Right ventricle myocardium superior (tissue), 1 donor: Measurements from ENCODE around the gene EEF1A2. TPM values are rescaled to one million over a fixed set of nuclear protein-coding genes. Genes with fewer than 3 reads are reported as not detected.

Source experiments
- ATAC-seq: fragments of 200-7000 bp; cut with Tn5 transposase; one replicate; pipeline ENCODE4 v1.9.1; 2020; ENCODE audit warnings: mild to moderate bottlenecking; ENCODE audit not compliant: poor library complexity
- DNase-seq: peaks from one replicate; pipeline ENCODE4 v3.0.0-alpha.2; 2020
- intact Hi-C: fragments of 100-400 bp; cut with DNase I; formaldehyde crosslinking; loops from one replicate; pipeline ENCODE4 v1.11.2; 2022
- total RNA-seq: library from RNA; stranded (reverse); fragmentation: NEBNext Ultra II Directional; extraction: Animal tissue kit (Norgen Biotek cat#: 25700); gene quantifications from one replicate; pipeline ENCODE4 v1.2.1, GENCODE V29; 2021
- donor health status: DM: no; HTN: yes; CAD: no; lungs with severe emphysema.

EEF1A2 gene
- total RNA-seq, 1 donor from 2014 or later, result 1,229 TPM

DNA sequence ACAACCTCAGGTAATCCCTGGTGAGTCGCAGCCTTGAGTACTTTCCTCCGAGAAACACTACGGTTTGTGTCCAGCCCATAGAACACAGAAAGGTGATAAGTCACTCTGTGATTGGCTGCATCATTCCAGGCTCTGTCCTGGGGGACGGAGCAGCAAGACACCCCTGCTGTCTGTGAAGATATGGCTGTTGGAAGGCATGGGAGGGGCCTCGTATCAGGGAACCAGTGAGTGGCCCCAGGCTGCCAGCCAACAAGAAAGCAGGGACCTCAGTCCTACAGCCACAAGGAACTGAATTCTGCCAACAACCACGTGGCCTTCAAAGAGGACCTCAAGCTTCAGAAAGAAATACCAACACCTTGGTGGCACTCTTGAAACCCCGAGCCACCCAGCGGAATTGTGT, 6.4 kb upstream of the EEF1A2 start:
- ATAC-seq (no peak), DNase-seq (no peak)
- intact Hi-C loops, result no loop called here

DNA sequence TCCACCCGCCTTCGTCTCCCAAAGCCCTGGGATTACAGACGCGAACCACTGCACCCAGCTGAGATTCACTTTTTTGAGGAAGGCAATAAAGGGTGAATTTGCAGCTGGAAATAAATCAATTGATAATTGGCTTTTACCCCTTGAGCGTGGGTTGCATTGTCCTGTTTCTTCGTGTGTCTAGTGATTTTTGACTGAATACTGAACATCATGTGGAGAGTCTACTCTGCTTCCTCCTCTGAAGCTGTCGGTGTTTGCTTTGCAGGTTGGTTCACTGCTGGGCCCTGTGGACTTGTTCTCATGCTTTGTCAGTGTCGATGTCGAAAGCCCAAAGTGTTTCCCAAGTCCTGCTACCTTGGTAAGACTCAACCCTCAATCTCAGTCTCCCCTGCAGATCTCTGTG, 5.8 kb upstream of the EEF1A2 start:
- DNase-seq (no peak), ATAC-seq (no peak)
- intact Hi-C loops, result no loop called here

DNA sequence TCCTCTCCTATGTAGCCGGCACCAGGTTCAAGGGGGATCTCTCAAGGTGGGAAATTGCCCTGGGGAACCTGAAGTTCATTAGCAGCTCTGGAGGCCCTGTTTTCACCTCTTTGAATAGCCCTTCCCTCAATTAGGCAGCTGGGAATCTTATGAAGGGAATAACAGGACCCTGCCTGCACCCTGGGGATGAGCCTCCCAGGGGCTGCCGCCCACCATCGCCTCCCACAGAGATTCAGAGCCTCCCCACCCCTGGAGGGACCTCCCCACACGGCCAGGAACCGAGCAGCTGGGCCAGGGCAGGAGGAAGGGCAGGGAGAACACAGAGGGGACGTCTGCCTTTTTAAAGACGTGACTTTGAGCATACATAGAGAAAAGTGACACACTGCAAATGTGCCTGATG, 4.6 kb upstream of the EEF1A2 start:
- no peak for ATAC-seq
- no peak for DNase-seq
- intact Hi-C loops, result no loop called here

DNA sequence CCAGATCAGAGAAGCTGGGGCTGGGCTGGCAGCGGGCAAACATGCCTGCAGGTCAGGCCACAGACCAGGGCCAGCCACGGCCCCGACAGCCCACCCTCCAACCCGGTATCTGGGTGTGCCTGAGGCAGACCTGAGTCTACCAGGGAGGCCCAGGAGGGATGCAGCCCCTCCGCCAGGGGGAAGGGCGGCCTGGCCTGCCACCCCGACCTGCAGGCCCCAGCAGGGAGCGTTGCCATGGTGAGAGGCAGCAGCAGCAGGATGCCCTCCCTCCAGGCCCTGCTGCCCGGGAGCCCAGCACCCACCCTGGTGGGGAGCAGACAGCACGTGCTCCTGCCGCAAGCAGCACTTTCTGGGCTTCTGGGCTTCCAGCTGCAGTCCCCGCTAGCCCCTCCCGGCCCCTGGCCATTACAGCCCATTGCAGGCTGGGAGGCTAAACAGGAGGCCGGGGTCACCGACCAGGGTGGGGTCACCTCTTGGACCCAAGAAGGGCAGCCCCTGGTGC, 3.8 kb upstream of the EEF1A2 start:
- intact Hi-C loops, result no loop called here
- DNase-seq (peak; percentile 42), ATAC-seq (no peak)

DNA sequence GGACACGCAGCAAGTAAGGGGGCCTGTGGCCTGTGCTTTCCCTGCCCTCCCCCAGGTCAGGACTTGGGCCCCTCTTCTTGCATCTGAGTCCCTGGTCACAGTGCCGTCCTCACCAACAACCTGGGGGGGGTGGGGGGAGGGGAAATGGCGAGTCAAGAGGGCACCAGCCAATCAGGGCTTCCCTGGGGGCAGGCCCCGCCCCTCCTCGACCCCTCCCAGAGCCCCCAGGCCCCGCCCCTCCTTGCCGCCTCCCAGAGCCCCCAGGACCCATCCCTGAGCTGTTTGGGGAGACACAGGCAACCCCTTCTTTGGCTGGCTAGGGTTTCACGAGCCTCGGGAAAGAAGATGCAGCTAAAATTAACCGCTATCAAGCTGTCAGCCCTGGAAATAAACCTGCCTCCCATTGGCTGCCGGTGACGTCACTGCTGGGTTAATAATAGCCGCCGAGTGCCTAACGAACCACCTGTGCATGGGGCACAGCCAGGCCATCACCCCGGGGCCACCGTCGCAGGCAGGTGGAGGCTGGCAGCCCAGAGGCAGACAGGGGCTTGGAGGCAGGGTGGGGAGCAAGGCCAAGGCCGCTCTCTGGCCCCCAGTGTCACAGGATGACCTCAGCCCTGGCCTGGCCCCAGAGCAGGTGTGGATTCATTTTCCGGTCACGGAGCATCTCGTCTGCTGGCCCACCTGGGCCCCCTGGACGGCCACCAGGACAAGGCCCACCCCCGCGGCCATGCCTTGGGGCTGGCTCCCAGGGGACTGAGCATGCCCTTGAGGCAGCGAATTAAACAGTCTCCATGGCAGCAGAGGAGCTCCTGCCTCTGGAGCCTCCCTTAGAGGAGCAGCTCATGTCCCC, 3.2 kb upstream of the EEF1A2 start:
- intact Hi-C loops, result no loop called here
- peak; percentile 83 for DNase-seq
- peak; percentile 65 for ATAC-seq

DNA sequence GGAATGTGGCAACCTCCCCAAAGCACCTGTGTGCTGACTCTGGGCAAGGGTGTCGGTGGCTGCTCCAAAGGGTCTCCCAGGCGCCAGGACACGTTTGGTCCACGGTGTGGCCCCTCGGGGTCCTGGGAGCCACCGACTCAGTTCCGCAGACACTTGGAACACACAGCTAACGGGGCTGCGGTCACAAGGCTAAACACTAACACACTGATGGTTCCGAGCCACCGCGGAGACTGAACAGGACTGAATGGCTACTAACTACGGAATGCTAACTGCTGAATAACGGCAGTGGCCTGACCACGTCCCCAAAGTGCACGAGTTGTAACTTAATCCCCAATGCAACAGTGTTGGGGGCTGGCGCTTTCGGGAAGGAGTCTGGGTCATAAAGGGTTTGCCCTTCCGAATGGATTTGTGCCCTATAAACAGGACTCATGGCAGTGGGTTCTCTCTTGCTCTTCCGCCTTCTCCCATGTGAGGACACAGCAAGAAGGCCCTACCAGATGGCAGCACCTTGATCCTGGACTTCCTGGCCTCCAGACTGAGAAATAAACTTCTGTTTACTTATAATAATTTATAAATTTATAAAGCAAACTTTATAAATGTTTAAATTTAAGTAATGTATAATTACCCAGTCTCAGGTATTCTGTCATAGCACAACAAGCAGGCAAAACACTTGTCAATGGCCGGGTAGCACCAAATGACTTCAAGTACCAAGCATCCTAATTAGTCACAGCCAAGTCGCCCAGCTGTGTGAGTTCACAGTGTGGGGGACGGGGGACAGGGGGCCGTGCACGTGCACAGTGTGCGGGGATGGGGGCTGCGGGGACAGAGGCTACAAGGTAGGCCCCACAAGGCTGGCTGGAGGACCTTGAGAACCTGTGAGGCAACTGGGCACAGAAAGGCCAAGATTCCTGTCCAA, 2.3 kb upstream of the EEF1A2 start:
- DNase-seq, result peak; percentile 40
- no peak for ATAC-seq
- intact Hi-C loops, result no loop called here

DNA sequence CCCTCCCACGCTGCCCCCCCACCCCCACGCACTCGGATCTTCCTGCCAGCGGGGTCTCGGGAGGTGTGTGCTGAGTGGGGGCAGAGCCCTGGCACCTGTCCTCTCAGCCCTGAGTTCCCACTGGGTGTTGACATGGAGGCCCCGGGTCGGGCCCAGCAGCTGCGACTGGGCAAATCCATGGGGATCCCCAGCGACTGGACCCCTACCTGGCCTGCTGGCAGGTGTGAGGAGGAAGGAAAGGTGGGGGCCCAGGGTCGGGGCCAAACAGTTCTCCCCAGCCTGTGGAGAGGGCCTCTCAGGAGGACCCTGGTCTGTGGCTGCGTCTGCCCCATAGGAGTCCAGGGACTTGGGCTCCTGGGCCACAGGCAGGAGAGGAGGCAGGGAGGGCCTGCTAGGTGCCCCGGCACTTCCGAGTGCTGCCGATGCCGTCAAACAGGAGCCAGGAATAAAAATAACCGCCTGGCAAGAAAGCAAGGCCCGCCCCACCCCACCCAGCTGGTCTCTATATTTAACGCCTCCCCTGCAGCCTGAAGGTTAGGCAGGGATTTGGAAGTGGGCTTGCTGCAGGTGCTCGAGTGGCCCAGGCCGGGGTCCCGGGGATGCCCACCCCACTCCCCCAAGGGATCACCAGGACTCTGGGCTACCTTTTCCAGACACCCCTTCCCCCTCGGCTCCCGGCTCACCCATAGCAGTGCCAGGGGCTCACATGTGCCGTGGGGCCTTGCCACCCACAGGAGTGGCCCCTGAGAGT, 1.4 kb upstream of the EEF1A2 start:
- peak; percentile 61 for DNase-seq
- peak; percentile 40 for ATAC-seq
- intact Hi-C loops, result no loop called here

DNA sequence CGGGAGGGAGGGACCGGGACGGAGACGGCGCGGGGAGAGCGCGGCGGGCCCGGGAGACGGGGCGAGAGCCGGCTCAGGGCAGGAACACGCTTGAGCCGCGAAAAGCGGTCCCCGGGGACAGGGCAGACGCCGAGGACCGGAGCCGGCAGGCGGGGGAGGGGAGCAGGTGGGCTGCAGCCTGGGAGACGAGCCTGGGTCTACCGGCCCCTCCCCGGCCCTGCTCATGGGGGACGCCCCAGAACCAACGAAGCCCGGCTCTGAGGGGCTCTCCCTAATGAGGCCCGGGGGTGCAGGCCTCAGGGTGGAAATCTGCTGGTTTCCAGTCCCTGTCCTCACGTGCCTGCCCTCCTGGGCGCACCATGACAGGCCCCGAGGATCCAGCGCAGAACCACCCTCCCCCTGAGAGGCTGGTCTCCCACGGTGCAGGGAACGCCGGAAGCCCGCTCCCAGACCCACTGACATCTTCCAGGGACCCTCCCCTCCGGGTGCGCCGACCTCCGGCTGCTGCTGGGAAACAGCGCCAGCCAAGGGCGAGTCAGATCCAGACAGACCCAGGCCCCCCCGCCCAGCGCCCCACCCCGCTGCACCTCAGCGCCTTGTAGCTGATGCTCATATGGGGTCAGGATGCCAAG, 571 bp upstream of the EEF1A2 start:
- ATAC-seq, result no peak
- intact Hi-C loops, result no loop called here
- peak; percentile 33 for DNase-seq

DNA sequence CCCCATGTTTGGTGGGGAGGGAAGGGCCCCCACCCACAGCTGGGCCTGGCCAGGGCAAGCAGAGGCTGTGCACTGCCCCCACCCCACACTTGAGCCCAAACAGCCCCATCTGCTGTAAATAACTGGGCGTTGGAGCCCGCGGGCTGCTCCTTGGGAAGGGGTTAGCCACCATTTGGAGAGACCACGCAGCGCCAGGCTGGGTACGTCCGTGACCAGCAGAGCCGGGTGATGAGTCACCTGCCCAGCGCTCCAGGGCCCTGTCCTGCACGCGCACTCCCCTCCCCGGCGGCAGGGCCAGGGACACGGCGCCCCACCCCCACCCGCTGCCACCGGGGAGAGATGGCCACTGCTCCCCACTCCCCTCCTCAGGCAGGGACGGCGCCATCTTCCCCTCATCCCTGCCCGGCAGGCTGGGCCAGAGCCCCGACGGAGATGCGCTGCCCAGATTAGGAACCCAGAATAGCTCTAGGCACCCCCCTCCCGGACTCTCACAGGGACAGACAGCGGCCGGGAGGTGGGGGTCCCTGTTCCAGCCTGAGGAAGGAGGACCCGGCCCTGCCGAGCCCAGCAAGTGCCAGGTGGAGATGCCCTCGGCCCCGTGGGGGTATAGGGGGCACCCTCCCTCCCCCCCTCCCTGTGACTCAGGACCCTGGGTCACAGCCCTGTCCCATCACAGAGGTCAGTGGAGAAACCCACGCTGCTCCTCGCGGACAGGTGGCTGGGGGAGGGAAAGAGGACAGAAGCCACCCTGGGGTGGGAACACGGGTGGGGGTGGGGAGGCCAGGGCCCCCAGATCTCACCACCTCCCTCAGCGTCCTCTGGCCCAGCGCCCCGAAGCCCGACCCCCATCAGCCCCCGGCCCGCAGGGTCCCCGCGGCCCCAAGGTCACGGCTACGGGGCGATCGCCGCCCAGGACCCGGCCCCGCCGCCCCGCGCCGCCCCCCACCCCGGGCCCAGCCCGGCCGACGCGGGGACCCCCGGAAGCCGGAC, 642 bp downstream of the EEF1A2 start:
- ATAC-seq (peak; percentile 44), DNase-seq (peak; percentile 75)
- intact Hi-C loops, result no loop called here

DNA sequence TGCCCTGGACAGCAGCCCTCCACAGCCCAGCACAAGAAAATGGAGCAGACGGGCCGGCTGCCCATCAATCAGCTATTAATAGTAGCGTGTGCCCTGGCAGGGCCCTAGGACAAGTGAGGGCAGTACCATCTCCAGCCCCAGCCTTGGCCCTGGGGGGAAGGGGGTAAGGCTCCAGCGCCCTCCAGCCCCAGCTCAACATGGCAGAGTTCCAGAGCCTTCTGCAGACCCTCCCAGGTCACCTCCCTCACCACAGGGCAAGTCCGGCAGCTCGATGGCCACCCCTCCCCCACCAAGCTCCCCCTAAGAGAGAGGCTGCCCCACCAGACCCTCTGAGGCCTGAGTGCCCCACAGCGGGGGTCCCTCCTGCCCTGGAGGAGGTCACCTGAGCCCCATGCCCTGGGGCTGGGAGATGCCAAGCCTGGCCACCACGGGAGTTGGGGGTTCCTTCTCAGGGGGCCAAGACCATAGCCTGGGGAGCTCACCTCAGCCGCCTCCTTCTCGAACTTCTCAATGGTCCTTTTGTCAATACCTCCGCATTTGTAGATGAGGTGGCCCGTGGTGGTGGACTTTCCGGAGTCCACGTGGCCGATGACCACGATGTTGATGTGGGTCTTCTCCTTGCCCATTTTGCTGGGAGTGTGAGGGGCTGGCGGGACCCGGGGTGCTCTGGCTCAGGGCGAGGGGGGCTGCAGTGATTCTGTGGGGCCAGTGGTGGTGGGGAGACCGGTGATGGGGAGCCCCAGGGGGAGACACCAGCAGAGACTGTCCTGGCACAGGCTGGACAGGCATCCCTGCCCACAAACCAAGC, 1.5 kb downstream of the EEF1A2 start:
- intact Hi-C loops, result no loop called here
- ATAC-seq (peak; percentile 61), DNase-seq (peak; percentile 76)

DNA sequence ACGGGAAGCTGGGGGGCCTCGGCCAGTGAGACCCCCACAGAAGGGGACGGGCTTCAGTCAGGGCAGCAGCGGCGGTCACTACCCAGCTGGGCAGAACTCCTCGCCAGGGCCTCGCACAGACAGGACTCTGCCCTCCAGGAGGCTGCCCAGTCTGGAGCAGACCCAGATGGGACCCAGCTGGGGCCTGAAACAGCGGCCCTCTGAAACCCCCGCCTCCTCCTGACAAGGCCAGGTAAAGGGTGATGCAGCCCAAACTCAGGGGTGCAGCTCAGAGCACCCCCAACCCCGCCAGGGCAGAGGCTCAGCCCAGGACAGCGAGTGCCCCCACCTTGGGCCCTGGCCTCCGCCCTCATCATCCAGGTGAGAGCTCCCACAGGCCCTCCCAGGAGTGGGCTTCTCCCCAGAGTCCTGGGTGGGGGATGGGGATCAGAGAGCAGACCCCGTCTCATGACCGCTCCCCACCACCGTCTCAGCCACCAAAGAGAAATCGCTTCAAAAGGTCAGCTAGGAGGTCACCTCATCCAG, 2.2 kb downstream of the EEF1A2 start:
- DNase-seq, result peak; percentile 37
- ATAC-seq, result no peak
- intact Hi-C loops, result no loop called here

DNA sequence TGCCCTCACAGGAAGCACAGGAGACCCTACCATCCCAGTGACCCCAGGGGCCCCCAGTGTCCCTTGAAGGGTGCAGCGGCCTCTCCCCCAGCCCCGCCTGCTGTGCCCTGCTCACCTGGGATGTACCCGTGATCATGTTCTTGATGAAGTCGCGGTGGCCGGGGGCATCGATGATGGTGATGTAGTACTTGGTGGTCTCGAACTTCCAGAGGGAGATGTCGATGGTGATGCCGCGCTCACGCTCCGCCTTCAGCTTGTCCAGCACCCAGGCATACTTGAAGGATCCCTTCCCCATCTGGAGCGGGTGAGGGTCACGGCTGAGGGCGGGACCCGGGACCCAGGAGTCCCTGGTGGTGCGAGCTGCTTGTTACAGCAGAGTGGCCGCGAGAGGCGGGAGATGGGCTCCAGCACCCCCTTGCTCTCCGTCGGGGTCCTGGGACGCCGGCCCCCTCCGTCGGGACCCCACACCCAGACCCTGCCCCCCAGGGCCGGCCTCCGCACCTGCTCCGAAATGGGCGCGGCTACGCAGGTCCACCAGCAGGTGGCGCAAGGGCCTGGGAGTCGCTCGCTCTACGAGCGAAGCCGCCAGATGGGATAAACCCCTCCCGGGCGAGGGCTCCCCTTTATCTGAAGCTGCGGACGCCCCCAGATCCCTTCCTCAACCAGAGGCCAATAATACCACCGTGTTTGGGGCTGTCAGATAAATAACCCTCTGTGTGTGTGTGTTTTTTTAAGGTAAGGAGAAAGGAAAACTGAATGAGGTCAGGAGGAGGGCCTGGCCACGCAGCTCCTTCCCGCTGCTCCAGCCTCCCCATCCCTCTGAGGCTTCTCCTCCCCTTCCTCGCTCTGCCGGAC, 2.9 kb downstream of the EEF1A2 start:
- intact Hi-C loops, result no loop called here
- peak; percentile 46 for ATAC-seq
- DNase-seq, result peak; percentile 79

DNA sequence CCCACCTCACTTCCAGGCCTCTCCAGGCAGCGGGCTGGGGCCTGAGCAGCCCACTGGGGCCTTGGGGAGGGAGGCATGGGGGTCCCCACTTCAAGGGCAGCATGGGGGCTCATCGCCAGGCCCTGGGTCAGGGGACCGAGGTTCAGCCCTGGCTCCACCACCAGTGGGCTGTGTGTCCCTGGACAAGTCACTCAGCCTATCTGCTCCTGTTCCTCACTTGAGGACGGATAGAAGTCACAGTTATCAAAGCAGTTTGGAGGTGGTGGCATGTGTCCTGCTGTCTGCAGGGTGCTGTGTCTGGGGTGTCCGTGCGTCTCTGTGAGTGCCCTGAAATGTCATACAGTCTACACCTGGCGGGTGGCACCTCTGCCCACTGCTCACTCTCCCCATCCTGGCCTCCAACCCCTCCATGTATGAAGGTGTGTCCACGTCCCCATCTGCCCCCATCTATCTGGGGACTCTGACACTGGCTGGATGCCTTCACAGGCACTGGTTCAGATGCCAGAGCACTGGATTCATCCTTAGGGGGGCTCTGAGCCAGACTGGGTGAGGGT, 3.6 kb downstream of the EEF1A2 start:
- peak; percentile 20 for DNase-seq
- intact Hi-C loops, result no loop called here
- no peak for ATAC-seq

DNA sequence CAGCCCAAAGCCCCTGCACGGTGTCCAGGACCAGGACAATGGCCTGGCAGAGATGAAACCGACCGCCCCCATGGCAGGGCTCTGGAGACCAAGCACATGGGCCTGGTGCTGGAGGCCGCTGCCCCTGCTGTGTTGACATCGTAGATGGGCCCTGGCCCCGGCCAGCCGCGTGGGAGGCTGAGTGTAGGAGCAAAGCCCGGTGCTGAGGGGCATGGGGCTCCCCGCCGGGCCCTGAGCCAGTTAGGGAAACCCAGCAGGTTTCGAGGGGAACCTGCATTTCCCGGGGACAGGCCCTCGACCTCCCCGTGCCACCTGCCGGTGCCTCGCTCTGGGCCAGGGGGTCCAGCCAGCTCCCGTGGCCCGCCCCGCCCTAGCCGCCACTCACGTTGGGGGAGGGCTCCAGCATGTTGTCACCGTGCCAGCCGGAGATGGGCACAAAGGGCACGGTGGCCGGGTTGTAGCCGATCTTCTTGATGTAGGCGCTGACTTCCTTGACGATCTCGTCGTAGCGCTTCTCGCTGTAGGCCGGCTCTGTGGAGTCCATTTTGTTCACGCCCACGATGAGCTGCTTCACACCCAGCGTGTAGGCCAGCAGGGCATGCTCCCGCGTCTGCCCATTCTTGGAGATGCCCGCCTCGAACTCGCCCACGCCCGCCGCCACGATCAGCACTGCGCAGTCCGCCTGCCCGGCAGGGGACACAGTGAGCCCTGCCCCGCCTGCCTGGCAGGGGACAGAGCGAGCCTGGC, 4.3 kb downstream of the EEF1A2 start:
- ATAC-seq (no peak), DNase-seq (peak; percentile 36)
- intact Hi-C loops, result no loop called here

DNA sequence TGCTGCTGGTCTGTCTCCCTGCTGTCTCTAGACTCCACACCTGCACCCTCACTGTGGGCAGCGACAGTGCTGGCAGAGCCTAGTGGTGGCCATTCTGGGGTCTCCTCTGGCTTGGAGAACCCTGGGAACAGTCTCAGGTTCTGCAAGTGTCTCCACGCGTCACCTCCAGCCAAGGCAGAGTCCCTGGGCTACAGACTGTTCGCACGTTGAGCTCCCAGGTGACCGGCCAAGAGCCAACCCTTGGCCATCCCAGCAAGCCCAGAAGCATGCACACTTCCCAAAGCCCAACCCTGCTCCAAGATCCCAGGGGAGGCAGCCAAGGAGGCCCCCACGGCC, 4.8 kb downstream of the EEF1A2 start:
- ATAC-seq (no peak), DNase-seq (no peak)
- intact Hi-C loops, result no loop called here
